Measurements from ENCODE around the gene LGALS12.
"Not testable (repeated sequence)": the region's sequence is repeated elsewhere in the genome, so short reads cannot be mapped to it uniquely, and the experiment has no call there.

- TF ChIP-seq, protein P1, sequence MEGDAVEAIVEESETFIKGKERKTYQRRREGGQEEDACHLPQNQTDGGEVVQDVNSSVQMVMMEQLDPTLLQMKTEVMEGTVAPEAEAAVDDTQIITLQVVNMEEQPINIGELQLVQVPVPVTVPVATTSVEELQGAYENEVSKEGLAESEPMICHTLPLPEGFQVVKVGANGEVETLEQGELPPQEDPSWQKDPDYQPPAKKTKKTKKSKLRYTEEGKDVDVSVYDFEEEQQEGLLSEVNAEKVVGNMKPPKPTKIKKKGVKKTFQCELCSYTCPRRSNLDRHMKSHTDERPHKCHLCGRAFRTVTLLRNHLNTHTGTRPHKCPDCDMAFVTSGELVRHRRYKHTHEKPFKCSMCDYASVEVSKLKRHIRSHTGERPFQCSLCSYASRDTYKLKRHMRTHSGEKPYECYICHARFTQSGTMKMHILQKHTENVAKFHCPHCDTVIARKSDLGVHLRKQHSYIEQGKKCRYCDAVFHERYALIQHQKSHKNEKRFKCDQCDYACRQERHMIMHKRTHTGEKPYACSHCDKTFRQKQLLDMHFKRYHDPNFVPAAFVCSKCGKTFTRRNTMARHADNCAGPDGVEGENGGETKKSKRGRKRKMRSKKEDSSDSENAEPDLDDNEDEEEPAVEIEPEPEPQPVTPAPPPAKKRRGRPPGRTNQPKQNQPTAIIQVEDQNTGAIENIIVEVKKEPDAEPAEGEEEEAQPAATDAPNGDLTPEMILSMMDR (conservative IDR thresholded peaks at IDR 0.05 in 1 of 2, IDR thresholded peaks at IDR 0.05 in 1 of 2; ENCODE audit: low read depth in 1 of 2, low read length in 2 of 2): not testable (repeated sequence)
- TF ChIP-seq EZH2 (IDR thresholded peaks at IDR 0.05; ENCODE audit: low read length, missing control alignments): not testable (repeated sequence)
Measured at GRCh38 chr11:63550156-63550700, 44.3 kb downstream of the LGALS12 start.

Measured in fibroblast of lung (primary cell).